K562 (cell line): Measurements from ENCODE around the gene MRPL58. TPM values are rescaled to one million over a fixed set of nuclear protein-coding genes. Genes with fewer than 3 reads are reported as not detected.

Source experiments
- ARID4B ChIP-seq: sonication (generic); formaldehyde crosslinking; IDR thresholded peaks from 2 replicates; pipeline ENCODE4 v1.8.0; 2022; ENCODE audit warnings: mild to moderate bottlenecking, missing genetic modification reagents
- BHLHE40 ChIP-seq: IDR thresholded peaks from 2 replicates; pipeline ENCODE4 v1.6.1; 2011; ENCODE audit warnings: low read length, improper control_type of control experiment
- CXXC5 ChIP-seq: fragments of 250-450 bp; sonication (Bioruptor Pico); IDR thresholded peaks from 2 replicates; pipeline ENCODE4 v1.8.0; 2022; ENCODE audit warnings: inconsistent platforms, mild to moderate bottlenecking, moderate library complexity
- FOXK1 ChIP-seq: sonication (generic); formaldehyde crosslinking; IDR thresholded peaks from 2 replicates; pipeline ENCODE4 v1.8.0; 2022; ENCODE audit warnings: missing genetic modification reagents, mild to moderate bottlenecking, borderline replicate concordance
- GABPB1 ChIP-seq: sonication (generic); formaldehyde crosslinking; IDR thresholded peaks from 2 replicates; pipeline ENCODE4 v1.8.0; 2022; ENCODE audit warnings: mild to moderate bottlenecking, missing genetic modification reagents
- MYC ChIP-seq, 2 experiments: fragments of 250-450 bp in 1 of 2; sonication (Bioruptor Pico) in 1 of 2; IDR thresholded peaks; 2 replicates each; pipeline versions ENCODE4 v1.5.1 to v1.6.1; 2012 to 2021; ENCODE audit warnings: low read depth in 2 of 2, borderline replicate concordance in 1 of 2, improper control_type of control experiment in 1 of 2, low read length in 1 of 2, mild to moderate bottlenecking in 1 of 2, moderate library complexity in 1 of 2
- NFIC ChIP-seq: fragments of 450-650 bp; IDR thresholded peaks from 2 replicates; pipeline ENCODE4 v1.6.1; 2017; ENCODE audit warnings: mild to moderate bottlenecking, inconsistent platforms
- NR2F6 ChIP-seq: fragments of 450-650 bp; formaldehyde crosslinking; IDR thresholded peaks from 2 replicates; pipeline ENCODE4 v1.4.0; 2020; ENCODE audit warnings: mild to moderate bottlenecking
- NRF1 ChIP-seq, 2 experiments: fragments of 450-650 bp; IDR thresholded peaks in 1 of 2; conservative IDR thresholded peaks in 1 of 2; 2 replicates each; pipeline ENCODE4 v1.6.1; 2014; ENCODE audit warnings: mild to moderate bottlenecking in 2 of 2
- NUFIP1 ChIP-seq: fragments of 450-650 bp; IDR thresholded peaks from 2 replicates; pipeline ENCODE4 v1.6.1; 2018; ENCODE audit not compliant: partially characterized antibody
- PML ChIP-seq: IDR thresholded peaks from 2 replicates; pipeline ENCODE4 v1.6.1; 2012; ENCODE audit warnings: low read length, inconsistent platforms
- RB1 ChIP-seq: fragments of 450-650 bp; IDR thresholded peaks from 2 replicates; pipeline ENCODE4 v1.6.1; 2017; ENCODE audit warnings: low read depth, mild to moderate bottlenecking
- RFX5 ChIP-seq: IDR thresholded peaks from 2 replicates; pipeline ENCODE4 v1.6.1; 2011; ENCODE audit warnings: low read depth, mild to moderate bottlenecking, improper control_type of control experiment, low read length
- SMARCA5 ChIP-seq: fragments of 450-650 bp; IDR thresholded peaks from 2 replicates; pipeline ENCODE4 v1.6.1; 2016
- SOX6 ChIP-seq: fragments of 450-650 bp; IDR thresholded peaks from 2 replicates; pipeline ENCODE4 v1.6.1; 2014; ENCODE audit warnings: mild to moderate bottlenecking
- TBP ChIP-seq: optimal IDR thresholded peaks from 2 replicates; pipeline ENCODE3; 2011; ENCODE audit warnings: low read depth, low read length, improper control_type of control experiment
- TRIM28 ChIP-seq: fragments of 450-650 bp; IDR thresholded peaks from 2 replicates; pipeline ENCODE4 v1.6.1; 2017
- ZNF12 ChIP-seq: sonication (generic); formaldehyde crosslinking; IDR thresholded peaks from 2 replicates; pipeline ENCODE4 v1.4.0; 2020; ENCODE audit warnings: mild to moderate bottlenecking, missing genetic modification reagents
- ZNF121 ChIP-seq: sonication (generic); formaldehyde crosslinking; conservative IDR thresholded peaks from 2 replicates; pipeline ENCODE4 v1.8.0; 2022; ENCODE audit warnings: missing genetic modification reagents
- ZNF174 ChIP-seq: fragments of 250-450 bp; sonication (Bioruptor Pico); IDR thresholded peaks from 2 replicates; pipeline ENCODE4 v1.4.0; 2020; ENCODE audit warnings: mild to moderate bottlenecking
- ZNF586 ChIP-seq: fragments of 450-650 bp; formaldehyde crosslinking; conservative IDR thresholded peaks from 2 replicates; pipeline ENCODE4 v1.4.0; 2020; ENCODE audit warnings: mild to moderate bottlenecking, moderate library complexity
- ZNF655 ChIP-seq: fragments of 250-450 bp; sonication (Bioruptor Pico); IDR thresholded peaks from 2 replicates; pipeline ENCODE4 v1.5.0; 2021
- ZNF785 ChIP-seq: fragments of 250-450 bp; sonication (Bioruptor Pico); IDR thresholded peaks from 2 replicates; pipeline ENCODE4 v1.4.0; 2020; ENCODE audit warnings: mild to moderate bottlenecking
- polyA plus RNA-seq, 8 experiments: library from polyadenylated mRNA; depleted of rRNA in 4 of 8; stranded (reverse) in 5 of 8; unstranded in 3 of 8; fragments of >200 nt; fragmentation: Nextera tagmentation in 2 of 8; fragmentation: Illumina TruSeq in 1 of 8; extraction: Ambion mirVana in 2 of 8; extraction: Trizol in 1 of 8; gene quantifications; 2 replicates each; pipeline versions ENCODE4 v1.2.1 to v1.2.3, GENCODE V29; 2011 to 2014; ENCODE audit warnings: inconsistent platforms in 1 of 8, missing spikeins in 1 of 8
- total RNA-seq, 7 experiments: library from RNA; depleted of rRNA in 6 of 7; stranded (reverse); fragments of >200 nt in 6 of 7; fragmentation: Illumina TruSeq in 2 of 7; extraction: Trizol in 2 of 7; gene quantifications; 2 replicates each; pipeline versions ENCODE4 v1.2.1 to v1.2.3, GENCODE V29; 2011 to 2021; ENCODE audit warnings: low replicate concordance in 1 of 7

Gene MRPL58
- total and polyA plus RNA-seq, 9 of the 15 experiments (the other 6 are each of a cell fraction or from before 2014, with no cell fraction given) = 30.8 to 107 (median 72.4) TPM

- TF ChIP-seq RFX5 = peak; percentile 55; the same call in 1 of the 2 replicates
- TF ChIP-seq ZNF174 = no peak
- TF ChIP-seq ARID4B (CRISPR knock-in tag) = peak; percentile 85
- peak; percentile 61; the same call in 1 of the 2 replicates for TF ChIP-seq FOXK1 (CRISPR knock-in tag)
- TF ChIP-seq TRIM28 = 0 out of 2 replicates have a peak, but pooled peaks have one; percentile 45
- TF ChIP-seq NRF1 (conservative IDR thresholded peaks at IDR 0.05 in 1 of 2, IDR thresholded peaks at IDR 0.05 in 1 of 2) = 0 out of 4 replicates have a peak, but pooled peaks of 1 of the 2 experiments have one; percentile 15
- TF ChIP-seq GABPB1 = peak; percentile 17
- peak; percentile 69 for TF ChIP-seq NFIC
- peak; percentile 93 for TF ChIP-seq CXXC5 (CRISPR knock-in tag)
- TF ChIP-seq TBP = peak; percentile 99
- peak; percentile 42 for TF ChIP-seq SOX6
- 0 out of 2 replicates have a peak, but pooled peaks have one; percentile 64 for TF ChIP-seq NR2F6 (CRISPR knock-in tag)
- peak; percentile 76 for TF ChIP-seq BHLHE40
- TF ChIP-seq MYC (IDR thresholded peaks at IDR 0.05; ENCODE audit: low read depth, low read length) = peak; percentile 94
- TF ChIP-seq MYC (CRISPR knock-in tag; IDR thresholded peaks at IDR 0.05; ENCODE audit: borderline replicate concordance, low read depth) = peak; percentile 60
- TF ChIP-seq ZNF12 (CRISPR knock-in tag) = peak; percentile 80
- TF ChIP-seq PML = 0 out of 2 replicates have a peak, but pooled peaks have one; percentile 2
- TF ChIP-seq ZNF785 (CRISPR knock-in tag) = no peak
- TF ChIP-seq SMARCA5 = 0 out of 2 replicates have a peak, but pooled peaks have one; percentile 67
- TF ChIP-seq RB1 = peak; percentile 88
- no peak for TF ChIP-seq ZNF655
- peak; percentile 64 for TF ChIP-seq NUFIP1
- no peak for TF ChIP-seq ZNF121
- 0 out of 2 replicates have a peak, but pooled peaks have one; percentile 41 for TF ChIP-seq ZNF586 (CRISPR knock-in tag)
Measured at GRCh38 chr17:75034236-75034908, 21.9 kb downstream of the MRPL58 start (continued).
